Liver (tissue), 3 donors: ENCODE data around the gene IGSF3.

Experiments
- FOXA1 ChIP-seq: IDR thresholded peaks from 2 replicates; pipeline ENCODE4 v1.6.1; 2016; ENCODE audit warnings: antibody characterized with exemption
- GABPA ChIP-seq, 2 donors: IDR thresholded peaks in 1 of 2; conservative IDR thresholded peaks in 1 of 2; 2 replicates each; pipeline ENCODE4 v1.6.1; 2016; ENCODE audit warnings: antibody characterized with exemption in 2 of 2, mild to moderate bottlenecking in 1 of 2, moderate library complexity in 1 of 2
- JUND ChIP-seq, 2 donors: IDR thresholded peaks; 2 replicates each; pipeline ENCODE4 v1.6.1; 2016; ENCODE audit warnings: antibody characterized with exemption in 2 of 2
- RAD21 ChIP-seq, 2 donors: IDR thresholded peaks; 2 replicates each; pipeline ENCODE4 v1.6.1; 2016; ENCODE audit warnings: antibody characterized with exemption in 2 of 2, mild to moderate bottlenecking in 2 of 2
- RXRA ChIP-seq, 2 donors: IDR thresholded peaks; 2 replicates each; pipeline ENCODE4 v1.6.1; 2017 to 2018; ENCODE audit warnings: antibody characterized with exemption in 2 of 2, mild to moderate bottlenecking in 1 of 2
- SP1 ChIP-seq: IDR thresholded peaks from 2 replicates; pipeline ENCODE4 v1.6.1; 2018; ENCODE audit warnings: antibody characterized with exemption, mild to moderate bottlenecking
- TAF1 ChIP-seq: conservative IDR thresholded peaks from 2 replicates; pipeline ENCODE4 v1.6.1; 2016; ENCODE audit warnings: antibody characterized with exemption, mild to moderate bottlenecking
- YY1 ChIP-seq: IDR thresholded peaks from 2 replicates; pipeline ENCODE4 v1.6.1; 2016; ENCODE audit warnings: antibody characterized with exemption, mild to moderate bottlenecking
- TF ChIP-seq, protein P1 (sequence below): fragments of 150-350 bp; IDR thresholded peaks from 2 replicates; pipeline ENCODE4 v1.5.1; 2017; ENCODE audit warnings: improper control_type of control experiment, low read depth, low read length; ENCODE audit not compliant: missing input control
- TF ChIP-seq, protein P2 (sequence below): IDR thresholded peaks from 2 replicates; pipeline ENCODE4 v1.6.1; 2016; ENCODE audit warnings: antibody characterized with exemption, mild to moderate bottlenecking
- TF ChIP-seq, protein P3 (sequence below): IDR thresholded peaks from 2 replicates; pipeline ENCODE4 v1.6.1; 2016; ENCODE audit warnings: antibody characterized with exemption
- TF ChIP-seq, protein P4 (sequence below): IDR thresholded peaks from 2 replicates; pipeline ENCODE4 v1.6.1; 2016; ENCODE audit warnings: antibody characterized with exemption
- TF ChIP-seq, protein P5 (sequence below): IDR thresholded peaks from 2 replicates; pipeline ENCODE4 v1.6.1; 2016; ENCODE audit warnings: antibody characterized with exemption
- donor health status: healthy.
- donor health status: healthy.

DNA sequence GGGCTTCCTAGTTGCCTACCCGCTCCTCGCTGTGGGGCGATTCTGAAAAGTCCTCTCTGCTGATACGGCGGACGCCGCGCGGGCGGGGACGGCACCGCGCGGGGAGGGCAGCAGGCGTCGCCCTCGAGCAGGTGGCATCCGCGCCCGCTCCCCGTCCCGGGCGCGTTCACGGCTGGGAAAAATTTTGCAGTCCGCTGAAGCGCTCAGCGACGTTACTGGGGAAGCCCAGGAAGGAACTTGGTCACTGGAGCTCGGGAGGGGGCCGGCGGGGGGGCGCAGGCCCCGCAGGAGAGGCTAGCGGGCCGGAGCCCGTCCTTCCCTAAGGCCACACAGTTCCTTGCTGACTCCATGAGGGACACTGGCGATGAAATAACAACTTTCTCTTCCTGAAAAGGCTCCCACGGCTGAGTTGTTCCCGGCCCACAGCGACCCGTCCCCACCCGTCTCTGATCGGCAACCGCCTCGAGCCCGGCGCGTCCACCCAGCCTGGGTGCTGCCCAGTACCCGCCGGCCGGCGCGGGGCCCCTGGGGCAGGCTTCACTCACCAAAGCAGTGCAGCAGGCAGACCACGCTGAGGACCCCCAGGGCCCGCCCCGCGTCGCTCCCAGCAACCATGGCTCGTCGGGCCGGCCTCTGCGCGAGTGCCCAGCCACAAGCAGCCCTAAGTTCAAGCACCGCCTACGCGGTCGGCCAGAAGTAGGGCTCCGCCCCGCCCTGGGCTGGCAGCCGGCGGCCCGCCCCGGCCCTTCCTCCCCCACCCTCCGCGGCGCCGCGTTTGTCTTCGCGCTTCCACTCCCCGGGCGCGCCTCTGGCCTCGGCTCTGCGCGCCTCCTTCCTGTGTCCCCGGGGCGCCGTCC is 96.9 kb downstream of the IGSF3 start, which contains the start of gene CD58:
- TF ChIP-seq GABPA (IDR thresholded peaks at IDR 0.05 in 1 of 2, conservative IDR thresholded peaks at IDR 0.05 in 1 of 2) (no peak), RAD21 (IDR thresholded peaks at IDR 0.05) (peak in 1 of 2 donors; percentile 29), YY1 (peak; percentile 65), TAF1 (peak; percentile 30), SP1 (peak; percentile 11), FOXA1 (no peak), RXRA (IDR thresholded peaks at IDR 0.05) (no peak), JUND (IDR thresholded peaks at IDR 0.05) (no peak)
- TF ChIP-seq, protein P1, sequence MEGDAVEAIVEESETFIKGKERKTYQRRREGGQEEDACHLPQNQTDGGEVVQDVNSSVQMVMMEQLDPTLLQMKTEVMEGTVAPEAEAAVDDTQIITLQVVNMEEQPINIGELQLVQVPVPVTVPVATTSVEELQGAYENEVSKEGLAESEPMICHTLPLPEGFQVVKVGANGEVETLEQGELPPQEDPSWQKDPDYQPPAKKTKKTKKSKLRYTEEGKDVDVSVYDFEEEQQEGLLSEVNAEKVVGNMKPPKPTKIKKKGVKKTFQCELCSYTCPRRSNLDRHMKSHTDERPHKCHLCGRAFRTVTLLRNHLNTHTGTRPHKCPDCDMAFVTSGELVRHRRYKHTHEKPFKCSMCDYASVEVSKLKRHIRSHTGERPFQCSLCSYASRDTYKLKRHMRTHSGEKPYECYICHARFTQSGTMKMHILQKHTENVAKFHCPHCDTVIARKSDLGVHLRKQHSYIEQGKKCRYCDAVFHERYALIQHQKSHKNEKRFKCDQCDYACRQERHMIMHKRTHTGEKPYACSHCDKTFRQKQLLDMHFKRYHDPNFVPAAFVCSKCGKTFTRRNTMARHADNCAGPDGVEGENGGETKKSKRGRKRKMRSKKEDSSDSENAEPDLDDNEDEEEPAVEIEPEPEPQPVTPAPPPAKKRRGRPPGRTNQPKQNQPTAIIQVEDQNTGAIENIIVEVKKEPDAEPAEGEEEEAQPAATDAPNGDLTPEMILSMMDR: peak; percentile 65
- TF ChIP-seq, protein P2, sequence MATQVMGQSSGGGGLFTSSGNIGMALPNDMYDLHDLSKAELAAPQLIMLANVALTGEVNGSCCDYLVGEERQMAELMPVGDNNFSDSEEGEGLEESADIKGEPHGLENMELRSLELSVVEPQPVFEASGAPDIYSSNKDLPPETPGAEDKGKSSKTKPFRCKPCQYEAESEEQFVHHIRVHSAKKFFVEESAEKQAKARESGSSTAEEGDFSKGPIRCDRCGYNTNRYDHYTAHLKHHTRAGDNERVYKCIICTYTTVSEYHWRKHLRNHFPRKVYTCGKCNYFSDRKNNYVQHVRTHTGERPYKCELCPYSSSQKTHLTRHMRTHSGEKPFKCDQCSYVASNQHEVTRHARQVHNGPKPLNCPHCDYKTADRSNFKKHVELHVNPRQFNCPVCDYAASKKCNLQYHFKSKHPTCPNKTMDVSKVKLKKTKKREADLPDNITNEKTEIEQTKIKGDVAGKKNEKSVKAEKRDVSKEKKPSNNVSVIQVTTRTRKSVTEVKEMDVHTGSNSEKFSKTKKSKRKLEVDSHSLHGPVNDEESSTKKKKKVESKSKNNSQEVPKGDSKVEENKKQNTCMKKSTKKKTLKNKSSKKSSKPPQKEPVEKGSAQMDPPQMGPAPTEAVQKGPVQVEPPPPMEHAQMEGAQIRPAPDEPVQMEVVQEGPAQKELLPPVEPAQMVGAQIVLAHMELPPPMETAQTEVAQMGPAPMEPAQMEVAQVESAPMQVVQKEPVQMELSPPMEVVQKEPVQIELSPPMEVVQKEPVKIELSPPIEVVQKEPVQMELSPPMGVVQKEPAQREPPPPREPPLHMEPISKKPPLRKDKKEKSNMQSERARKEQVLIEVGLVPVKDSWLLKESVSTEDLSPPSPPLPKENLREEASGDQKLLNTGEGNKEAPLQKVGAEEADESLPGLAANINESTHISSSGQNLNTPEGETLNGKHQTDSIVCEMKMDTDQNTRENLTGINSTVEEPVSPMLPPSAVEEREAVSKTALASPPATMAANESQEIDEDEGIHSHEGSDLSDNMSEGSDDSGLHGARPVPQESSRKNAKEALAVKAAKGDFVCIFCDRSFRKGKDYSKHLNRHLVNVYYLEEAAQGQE: peak; percentile 37
- TF ChIP-seq, protein P3, sequence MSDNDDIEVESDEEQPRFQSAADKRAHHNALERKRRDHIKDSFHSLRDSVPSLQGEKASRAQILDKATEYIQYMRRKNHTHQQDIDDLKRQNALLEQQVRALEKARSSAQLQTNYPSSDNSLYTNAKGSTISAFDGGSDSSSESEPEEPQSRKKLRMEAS: no peak
- TF ChIP-seq, protein P4, sequence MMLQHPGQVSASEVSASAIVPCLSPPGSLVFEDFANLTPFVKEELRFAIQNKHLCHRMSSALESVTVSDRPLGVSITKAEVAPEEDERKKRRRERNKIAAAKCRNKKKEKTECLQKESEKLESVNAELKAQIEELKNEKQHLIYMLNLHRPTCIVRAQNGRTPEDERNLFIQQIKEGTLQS: no peak
- TF ChIP-seq, protein P5, sequence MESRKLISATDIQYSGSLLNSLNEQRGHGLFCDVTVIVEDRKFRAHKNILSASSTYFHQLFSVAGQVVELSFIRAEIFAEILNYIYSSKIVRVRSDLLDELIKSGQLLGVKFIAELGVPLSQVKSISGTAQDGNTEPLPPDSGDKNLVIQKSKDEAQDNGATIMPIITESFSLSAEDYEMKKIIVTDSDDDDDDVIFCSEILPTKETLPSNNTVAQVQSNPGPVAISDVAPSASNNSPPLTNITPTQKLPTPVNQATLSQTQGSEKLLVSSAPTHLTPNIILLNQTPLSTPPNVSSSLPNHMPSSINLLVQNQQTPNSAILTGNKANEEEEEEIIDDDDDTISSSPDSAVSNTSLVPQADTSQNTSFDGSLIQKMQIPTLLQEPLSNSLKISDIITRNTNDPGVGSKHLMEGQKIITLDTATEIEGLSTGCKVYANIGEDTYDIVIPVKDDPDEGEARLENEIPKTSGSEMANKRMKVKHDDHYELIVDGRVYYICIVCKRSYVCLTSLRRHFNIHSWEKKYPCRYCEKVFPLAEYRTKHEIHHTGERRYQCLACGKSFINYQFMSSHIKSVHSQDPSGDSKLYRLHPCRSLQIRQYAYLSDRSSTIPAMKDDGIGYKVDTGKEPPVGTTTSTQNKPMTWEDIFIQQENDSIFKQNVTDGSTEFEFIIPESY: no peak
